ENCODE measurements around the gene OTOG. TPM values are rescaled to one million over a fixed set of nuclear protein-coding genes. Genes with fewer than 3 reads are reported as not detected.

OTOG gene
- total RNA-seq, 2 donors from 2014 or later: not detected

DNA sequence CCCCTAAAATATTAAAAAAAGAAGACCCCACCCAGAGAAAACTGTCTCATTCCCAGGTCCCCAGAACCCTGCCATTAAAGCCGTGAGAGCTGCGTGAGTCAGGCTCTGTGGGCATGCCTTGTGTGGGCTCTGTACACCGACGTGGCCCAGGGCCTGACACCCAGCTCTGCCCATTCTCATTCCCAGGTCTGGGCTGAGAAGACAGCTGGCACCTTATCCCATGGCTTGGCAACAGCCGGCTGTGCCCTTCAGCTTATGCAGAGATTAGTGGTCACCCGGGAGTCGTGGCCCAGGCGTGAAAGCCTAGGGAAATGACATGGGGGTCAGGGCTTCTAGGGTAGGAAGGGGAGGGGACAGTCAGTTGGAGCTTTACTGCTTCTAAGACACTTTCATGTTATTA is 31.9 kb downstream of the OTOG start:
- peaks cover 37% of the 10 kb centered on the region for H3K27me3 Mint-ChIP-seq
- no peak for DNase-seq
- no peak overlapping the region for H3K27ac Mint-ChIP-seq
- H3K36me3 Mint-ChIP-seq (ENCODE audit: low read depth): no peaks in the 10 kb centered on the region
- ATAC-seq: no peak
- H3K9me3 ChIP-seq (ENCODE audit: control insufficient read depth, low read length, poor library complexity, severe bottlenecking): no peaks in the 10 kb centered on the region
- peaks cover 4% of the 10 kb centered on the region for H3K4me1 Mint-ChIP-seq
- H3K4me3 Mint-ChIP-seq: no peak overlapping the region

DNA sequence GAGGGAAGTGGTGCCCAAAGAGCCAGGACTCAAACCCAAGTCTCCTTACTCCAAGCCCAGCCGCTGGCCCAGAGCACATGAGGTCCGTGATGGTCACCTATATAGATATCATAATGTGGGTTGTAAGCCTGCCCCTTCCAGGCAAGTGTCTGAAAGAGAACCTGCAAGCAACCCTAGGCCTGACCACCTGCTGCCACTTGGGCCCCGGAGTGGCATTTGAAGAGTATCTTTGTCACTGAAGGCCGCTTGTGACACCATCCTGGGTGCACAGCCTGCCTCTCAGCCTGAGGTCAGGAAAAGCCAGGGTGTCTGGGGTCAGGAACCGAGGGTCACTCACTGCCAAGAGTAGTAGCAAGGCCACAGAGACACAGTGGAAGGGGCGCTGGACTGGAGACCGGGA is 32.4 kb downstream of the OTOG start:
- DNase-seq (no peak), ATAC-seq (no peak)
- no peaks in the 10 kb centered on the region for H3K36me3 Mint-ChIP-seq (ENCODE audit: low read depth)
- no peaks in the 10 kb centered on the region for H3K9me3 ChIP-seq (ENCODE audit: control insufficient read depth, low read length, poor library complexity, severe bottlenecking)
- peaks cover 2% of the 10 kb centered on the region for H3K4me1 Mint-ChIP-seq
- H3K4me3 Mint-ChIP-seq: no peak overlapping the region
- H3K27ac Mint-ChIP-seq: no peak overlapping the region
- peaks cover 32% of the 10 kb centered on the region for H3K27me3 Mint-ChIP-seq

DNA sequence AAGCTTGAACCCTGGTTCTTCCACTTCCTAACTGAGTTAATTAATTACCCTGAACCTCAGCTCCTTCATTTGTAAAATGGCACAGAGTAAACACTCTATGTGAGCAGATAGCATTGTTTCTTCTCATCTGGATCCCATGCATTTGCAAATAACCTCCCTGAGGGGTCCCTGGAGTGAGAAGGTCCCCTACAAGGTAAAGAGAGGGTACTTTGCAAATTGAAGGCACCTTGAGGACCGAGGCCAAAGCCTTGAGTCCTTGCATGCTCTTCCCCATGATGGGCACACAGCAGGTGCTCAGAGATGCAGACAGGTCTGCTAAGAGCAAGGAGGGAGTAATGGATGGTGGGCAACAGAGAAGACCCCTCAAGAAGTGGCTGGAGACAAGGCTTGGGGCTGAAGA is 33.2 kb downstream of the OTOG start:
- Mint-ChIP-seq H3K4me3 (no peak overlapping the region), H3K27ac (no peak overlapping the region), H3K36me3 (ENCODE audit: low read depth) (no peaks in the 10 kb centered on the region), H3K27me3 (peaks cover 26% of the 10 kb centered on the region), H3K4me1 (peaks cover under 1% of the 10 kb centered on the region)
- DNase-seq: no peak
- ATAC-seq: no peak
- no peaks in the 10 kb centered on the region for H3K9me3 ChIP-seq (ENCODE audit: control insufficient read depth, low read length, poor library complexity, severe bottlenecking)

DNA sequence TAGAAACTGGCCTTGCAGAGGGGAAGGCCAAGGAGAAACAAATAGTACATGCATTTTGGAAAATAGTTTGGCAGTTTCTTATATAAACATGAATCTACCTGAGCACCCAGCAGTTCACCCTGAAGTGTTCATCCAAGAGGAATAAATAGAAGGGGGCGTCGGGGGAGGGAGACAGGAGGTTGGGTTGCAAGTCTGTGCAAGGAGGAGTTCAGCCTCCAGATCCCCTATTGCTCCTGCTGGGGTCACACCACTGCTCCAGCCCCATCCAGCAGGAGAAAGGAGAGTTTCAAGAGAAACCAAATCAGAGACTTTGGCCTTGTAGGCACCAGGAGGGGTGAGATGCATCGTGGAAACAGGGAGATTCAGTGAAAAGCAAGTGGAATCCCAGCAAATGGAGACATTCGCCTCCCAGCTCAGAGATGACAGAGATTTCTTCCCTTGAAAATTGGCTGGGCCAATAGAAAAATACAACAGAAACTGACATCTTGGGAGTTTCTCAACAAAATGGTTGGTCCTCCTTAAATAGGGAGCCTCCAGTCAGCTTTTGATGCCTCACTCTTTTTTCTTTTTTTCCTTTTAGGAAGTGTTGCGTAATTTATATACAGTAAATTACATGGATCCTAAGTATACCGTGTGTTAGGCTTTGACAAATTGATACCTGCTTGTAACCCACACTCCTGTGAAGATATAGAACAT is 34.1 kb downstream of the OTOG start:
- ATAC-seq: no peak
- H3K27me3 Mint-ChIP-seq: peaks cover 35% of the 10 kb centered on the region
- H3K36me3 Mint-ChIP-seq (ENCODE audit: low read depth): no peaks in the 10 kb centered on the region
- H3K9me3 ChIP-seq (ENCODE audit: control insufficient read depth, low read length, poor library complexity, severe bottlenecking): no peaks in the 10 kb centered on the region
- no peak for DNase-seq
- no peak overlapping the region for H3K4me3 Mint-ChIP-seq
- peaks cover 3% of the 10 kb centered on the region for H3K4me1 Mint-ChIP-seq
- H3K27ac Mint-ChIP-seq: no peak overlapping the region

DNA sequence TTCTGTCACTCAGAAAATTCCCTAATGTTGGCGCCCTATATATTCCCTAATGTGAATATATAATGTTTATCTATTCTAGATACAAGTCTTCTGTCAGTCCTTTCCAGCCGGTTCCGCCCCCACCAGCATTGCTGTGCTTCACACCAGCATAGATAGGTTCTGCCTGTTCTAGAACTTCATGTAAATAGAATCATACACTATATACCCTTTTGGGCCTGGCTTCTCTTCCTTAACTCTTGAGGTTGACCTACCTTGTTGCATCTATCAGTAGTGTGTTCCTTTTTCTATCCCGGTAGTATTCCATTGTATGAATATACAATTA is 34.6 kb downstream of the OTOG start:
- Mint-ChIP-seq H3K4me1 (peaks cover 3% of the 10 kb centered on the region), H3K27me3 (peaks cover 40% of the 10 kb centered on the region), H3K36me3 (ENCODE audit: low read depth) (no peaks in the 10 kb centered on the region), H3K4me3 (no peak overlapping the region), H3K27ac (no peak overlapping the region)
- DNase-seq (no peak), ATAC-seq (no peak)
- no peaks in the 10 kb centered on the region for H3K9me3 ChIP-seq (ENCODE audit: control insufficient read depth, low read length, poor library complexity, severe bottlenecking)

DNA sequence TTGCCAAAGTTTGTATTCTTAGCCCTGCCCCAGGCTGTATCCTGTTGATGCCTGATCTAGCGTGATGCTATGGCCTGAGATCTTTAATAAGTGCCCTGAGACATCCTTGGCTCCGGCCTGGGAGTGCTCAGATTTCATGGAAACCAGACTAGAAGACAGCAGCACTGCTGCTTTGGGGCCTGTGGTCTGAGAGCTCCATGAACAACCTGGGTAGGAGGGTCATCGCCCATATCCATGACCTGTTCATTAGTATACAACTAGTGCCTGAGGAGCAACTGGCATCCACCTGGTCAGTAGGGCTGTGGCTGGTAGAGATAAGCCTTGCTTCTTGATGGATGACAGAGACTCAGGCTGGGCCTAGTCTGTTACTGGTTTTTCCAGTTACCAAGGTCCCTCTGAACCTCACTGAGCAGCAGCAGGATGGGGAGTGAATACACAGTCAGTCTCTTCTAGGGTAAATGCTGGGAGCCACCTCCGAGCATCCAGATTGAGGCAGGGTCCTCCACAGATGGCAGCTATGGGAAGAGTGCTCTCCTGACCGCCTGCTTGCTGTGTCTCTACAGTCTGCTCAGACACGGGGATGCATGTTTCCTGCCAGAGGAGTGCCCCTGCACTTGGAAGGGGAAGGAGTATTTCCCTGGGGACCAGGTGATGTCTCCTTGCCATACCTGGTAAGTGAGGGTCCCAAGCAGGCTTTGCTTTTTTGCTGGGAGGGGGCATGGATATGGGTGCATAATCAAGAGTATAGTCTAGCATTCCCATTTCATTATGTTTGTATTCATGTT is 39.0 kb downstream of the OTOG start:
- ATAC-seq: no peak
- peak overlapping the region; percentile 3 for H3K27ac Mint-ChIP-seq
- peaks cover 28% of the 10 kb centered on the region for H3K27me3 Mint-ChIP-seq
- no peak overlapping the region for H3K4me3 Mint-ChIP-seq
- peaks cover 3% of the 10 kb centered on the region for H3K4me1 Mint-ChIP-seq
- H3K9me3 ChIP-seq (ENCODE audit: control insufficient read depth, low read length, poor library complexity, severe bottlenecking): no peaks in the 10 kb centered on the region
- no peaks in the 10 kb centered on the region for H3K36me3 Mint-ChIP-seq (ENCODE audit: low read depth)
- no peak for DNase-seq

DNA sequence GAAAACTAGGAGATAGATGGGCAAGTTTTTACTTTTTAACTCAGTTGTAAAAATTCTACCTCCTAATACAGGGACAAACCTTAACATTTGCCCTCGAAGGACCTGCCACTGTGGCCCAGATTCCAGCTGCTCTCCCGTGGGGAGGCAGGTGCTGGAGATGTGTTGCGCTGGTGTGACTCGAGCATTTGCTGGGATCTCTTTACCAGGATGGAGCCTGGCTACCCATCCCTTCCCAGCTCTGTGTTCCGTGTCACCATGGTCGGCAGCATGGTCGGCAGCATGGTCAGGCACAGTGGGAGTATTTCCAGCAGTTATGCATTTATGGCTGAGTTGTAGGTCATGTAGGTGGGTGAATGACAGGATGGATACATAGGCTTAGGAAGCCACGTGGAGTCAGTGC is 41.1 kb downstream of the OTOG start:
- Mint-ChIP-seq H3K27ac (no peak overlapping the region), H3K4me1 (peaks cover 3% of the 10 kb centered on the region), H3K4me3 (no peak overlapping the region), H3K36me3 (ENCODE audit: low read depth) (no peaks in the 10 kb centered on the region), H3K27me3 (peaks cover 27% of the 10 kb centered on the region)
- H3K9me3 ChIP-seq (ENCODE audit: control insufficient read depth, low read length, poor library complexity, severe bottlenecking): no peaks in the 10 kb centered on the region
- no peak for DNase-seq
- ATAC-seq: no peak

DNA sequence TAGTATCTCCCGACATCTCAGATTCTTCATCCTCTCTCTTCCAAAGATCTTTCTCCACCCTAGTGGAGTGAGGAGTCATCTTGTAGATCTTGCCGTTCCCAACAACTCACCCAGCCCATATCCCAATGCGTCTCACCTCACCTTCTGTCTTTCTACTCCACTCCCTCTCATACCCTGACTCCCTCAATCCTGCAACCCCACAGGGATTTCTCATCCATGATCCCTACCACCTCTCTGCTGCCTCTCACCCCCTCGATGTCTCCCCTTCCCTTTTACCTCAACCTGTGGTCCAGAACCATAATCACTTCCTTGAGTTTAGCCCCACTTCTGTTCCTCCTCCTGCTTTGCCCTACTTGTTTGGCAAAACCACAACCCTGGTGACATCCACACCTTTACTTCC is 41.7 kb downstream of the OTOG start:
- DNase-seq (no peak), ATAC-seq (no peak)
- Mint-ChIP-seq H3K27me3 (peaks cover 27% of the 10 kb centered on the region), H3K36me3 (ENCODE audit: low read depth) (no peaks in the 10 kb centered on the region), H3K4me1 (peaks cover 3% of the 10 kb centered on the region), H3K4me3 (no peak overlapping the region), H3K27ac (no peak overlapping the region)
- no peaks in the 10 kb centered on the region for H3K9me3 ChIP-seq (ENCODE audit: control insufficient read depth, low read length, poor library complexity, severe bottlenecking)

DNA sequence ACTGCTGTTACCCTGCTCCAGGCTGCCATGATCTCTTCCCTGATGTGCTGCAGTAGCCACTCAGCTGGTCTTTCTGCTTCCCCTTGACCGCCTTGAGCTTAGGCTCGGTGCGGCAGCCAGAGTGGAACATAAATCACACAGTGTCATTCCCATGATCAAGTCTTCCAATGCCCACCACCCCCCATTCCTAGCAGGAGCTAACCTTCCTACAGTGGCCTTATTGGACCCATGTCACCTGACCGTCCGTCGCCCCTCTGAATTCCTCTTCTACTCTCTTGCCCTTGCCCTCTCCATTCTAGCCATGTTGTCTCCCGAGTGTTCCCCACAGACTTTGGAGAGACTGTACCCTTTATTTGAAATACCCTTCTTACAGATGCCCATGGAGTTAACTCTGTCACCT is 43.4 kb downstream of the OTOG start:
- ATAC-seq (no peak), DNase-seq (no peak)
- H3K27me3 Mint-ChIP-seq: peaks cover 31% of the 10 kb centered on the region
- no peaks in the 10 kb centered on the region for H3K9me3 ChIP-seq (ENCODE audit: control insufficient read depth, low read length, poor library complexity, severe bottlenecking)
- no peaks in the 10 kb centered on the region for H3K36me3 Mint-ChIP-seq (ENCODE audit: low read depth)
- H3K27ac Mint-ChIP-seq: no peak overlapping the region
- no peak overlapping the region for H3K4me3 Mint-ChIP-seq
- H3K4me1 Mint-ChIP-seq: peaks cover under 1% of the 10 kb centered on the region

DNA sequence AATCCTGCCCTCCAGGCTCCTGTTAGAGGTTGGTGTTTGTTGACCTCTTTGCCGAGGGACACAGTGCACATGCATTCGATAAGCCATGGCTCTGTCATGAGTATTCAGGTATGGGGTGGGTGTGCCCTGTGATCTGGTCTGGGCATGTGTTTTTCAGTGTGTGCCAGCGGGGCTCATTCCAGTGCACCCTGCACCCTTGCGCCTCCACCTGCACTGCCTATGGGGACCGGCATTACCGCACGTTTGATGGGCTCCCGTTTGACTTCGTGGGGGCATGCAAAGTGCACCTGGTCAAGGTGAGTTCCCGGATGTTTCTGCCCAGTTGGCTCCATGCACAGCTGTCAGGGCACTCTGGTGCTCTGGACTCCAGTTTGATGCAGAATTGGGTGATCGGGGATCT is 44.2 kb downstream of the OTOG start:
- no peaks in the 10 kb centered on the region for H3K9me3 ChIP-seq (ENCODE audit: control insufficient read depth, low read length, poor library complexity, severe bottlenecking)
- Mint-ChIP-seq H3K4me3 (no peak overlapping the region), H3K27me3 (peaks cover 23% of the 10 kb centered on the region), H3K36me3 (ENCODE audit: low read depth) (no peaks in the 10 kb centered on the region), H3K27ac (no peak overlapping the region), H3K4me1 (no peaks in the 10 kb centered on the region)
- ATAC-seq: no peak
- no peak for DNase-seq

DNA sequence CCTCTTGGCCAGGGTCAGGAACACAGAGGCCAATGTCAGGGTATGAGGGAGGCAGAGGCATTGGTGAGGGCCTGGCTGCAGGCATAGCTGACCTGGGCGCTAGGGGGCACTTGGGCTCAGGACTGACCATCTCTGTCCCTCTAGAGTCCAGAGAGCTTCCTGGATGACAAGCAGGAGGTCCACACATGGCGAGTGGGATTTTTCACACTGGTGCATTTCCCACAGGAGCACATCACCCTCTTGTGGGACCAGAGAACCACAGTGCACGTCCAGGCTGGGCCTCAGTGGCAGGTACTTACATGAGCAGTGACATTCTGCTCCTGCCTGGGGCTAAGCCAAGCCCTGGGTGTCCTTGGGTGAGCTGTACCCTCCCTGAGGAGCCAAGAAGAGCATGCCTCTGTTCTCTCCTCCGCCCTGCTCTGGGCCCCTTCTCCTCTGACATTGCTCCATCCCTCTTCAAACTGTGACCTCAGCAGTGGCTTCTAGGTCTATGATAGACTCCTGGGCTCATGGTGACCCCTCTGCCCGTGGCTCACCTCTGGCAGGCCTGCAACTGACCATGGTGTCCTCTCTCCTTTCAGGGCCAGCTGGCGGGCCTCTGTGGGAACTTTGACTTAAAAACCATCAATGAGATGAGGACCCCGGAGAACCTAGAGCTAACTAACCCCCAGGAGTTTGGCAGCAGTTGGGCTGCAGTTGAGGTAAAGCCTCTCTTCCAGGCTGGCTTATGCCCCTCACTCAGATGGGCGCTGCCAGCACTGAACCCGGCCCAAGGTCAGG is 46.6 kb downstream of the OTOG start:
- DNase-seq: no peak
- no peaks in the 10 kb centered on the region for H3K36me3 Mint-ChIP-seq (ENCODE audit: low read depth)
- H3K27me3 Mint-ChIP-seq: peaks cover 7% of the 10 kb centered on the region
- no peak for ATAC-seq
- H3K9me3 ChIP-seq (ENCODE audit: control insufficient read depth, low read length, poor library complexity, severe bottlenecking): no peaks in the 10 kb centered on the region
- no peaks in the 10 kb centered on the region for H3K4me1 Mint-ChIP-seq
- H3K27ac Mint-ChIP-seq: no peak overlapping the region
- H3K4me3 Mint-ChIP-seq: no peak overlapping the region

DNA sequence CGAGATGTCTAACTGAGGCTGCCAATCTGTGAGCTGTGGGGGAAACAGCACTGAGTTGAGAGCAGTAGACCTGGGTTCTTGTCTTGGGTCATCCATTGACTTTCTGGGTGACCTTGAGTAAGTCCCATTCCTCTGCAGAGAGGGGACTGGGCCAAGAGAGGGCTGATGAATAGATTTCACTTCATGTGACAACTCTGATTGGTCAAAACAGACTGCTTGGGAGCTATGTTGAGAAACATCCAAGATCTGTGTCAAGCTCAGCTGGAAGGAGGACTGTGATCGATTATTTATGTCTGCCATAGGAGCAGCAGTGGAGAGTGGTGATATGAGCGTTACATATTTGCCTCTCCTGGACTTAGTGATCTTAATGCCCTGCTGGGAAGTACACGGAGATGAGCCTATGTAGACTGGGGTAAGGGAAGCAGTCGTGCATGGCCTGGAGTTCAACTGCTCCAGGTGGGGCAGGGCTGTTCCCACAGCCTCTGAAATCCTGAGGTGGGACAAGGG is 47.7 kb downstream of the OTOG start:
- Mint-ChIP-seq H3K27me3 (peaks cover 13% of the 10 kb centered on the region), H3K27ac (no peak overlapping the region), H3K4me3 (no peak overlapping the region), H3K4me1 (peaks cover 2% of the 10 kb centered on the region), H3K36me3 (ENCODE audit: low read depth) (no peaks in the 10 kb centered on the region)
- no peaks in the 10 kb centered on the region for H3K9me3 ChIP-seq (ENCODE audit: control insufficient read depth, low read length, poor library complexity, severe bottlenecking)
- ATAC-seq (no peak), DNase-seq (no peak)

DNA sequence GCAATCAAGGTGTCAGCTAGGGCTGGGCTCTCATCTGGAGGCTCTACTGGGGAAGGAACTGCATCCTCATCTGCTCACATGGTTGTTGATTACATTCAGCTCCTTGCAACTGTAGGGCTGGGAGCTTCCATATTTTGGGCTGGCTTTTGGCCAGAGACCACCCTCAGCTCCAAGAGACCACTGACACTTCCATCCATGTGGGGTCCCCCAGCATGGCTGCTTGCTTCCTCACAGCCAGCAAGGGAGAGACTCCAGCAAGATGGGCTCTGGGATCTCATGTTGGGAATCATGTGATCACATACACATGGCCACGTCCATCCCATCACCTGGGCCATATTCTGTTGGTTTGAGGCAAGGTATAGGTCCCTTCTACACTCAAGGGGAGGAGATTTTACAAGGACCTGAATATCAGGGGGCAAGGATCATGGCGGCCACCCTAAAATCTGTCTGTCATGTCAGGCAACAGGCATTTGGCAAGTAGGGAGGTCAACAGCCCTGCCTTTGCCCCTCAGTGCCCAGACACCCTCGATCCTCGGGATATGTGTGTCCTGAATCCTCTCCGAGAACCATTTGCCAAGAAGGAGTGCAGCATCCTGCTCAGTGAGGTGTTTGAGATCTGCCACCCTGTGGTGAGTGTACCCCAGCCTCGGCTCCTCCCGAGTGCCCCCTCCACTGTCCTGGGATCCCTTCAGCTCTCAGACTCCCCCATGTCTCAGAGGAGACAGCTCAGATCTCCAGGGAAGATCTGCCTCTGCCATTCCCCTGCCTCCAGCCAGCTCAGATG is 48.7 kb downstream of the OTOG start:
- H3K4me3 Mint-ChIP-seq: no peak overlapping the region
- ATAC-seq (no peak), DNase-seq (no peak)
- no peaks in the 10 kb centered on the region for H3K36me3 Mint-ChIP-seq (ENCODE audit: low read depth)
- H3K9me3 ChIP-seq (ENCODE audit: control insufficient read depth, low read length, poor library complexity, severe bottlenecking): no peaks in the 10 kb centered on the region
- H3K27me3 Mint-ChIP-seq: peaks cover 14% of the 10 kb centered on the region
- no peak overlapping the region for H3K27ac Mint-ChIP-seq
- peaks cover 2% of the 10 kb centered on the region for H3K4me1 Mint-ChIP-seq

Data from T-helper 17 cell (primary cell).